Neural progenitor cell (in vitro differentiated cells): ENCODE data around the gene PHETA1. TPM values are rescaled to one million over a fixed set of nuclear protein-coding genes. Genes with fewer than 3 reads are reported as not detected.

ENCODE experiments used
- DNase-seq: peaks from one replicate; pipeline ENCODE4 v3.0.0-alpha.2; 2016; ENCODE audit warnings: low spot score
- H2AFZ ChIP-seq: fragments of 200-600 bp; sonication (generic); replicated peaks from 2 replicates; pipeline ENCODE4 v1.6.1; 2016; ENCODE audit warnings: antibody characterized with exemption
- H3F3A ChIP-seq: fragments of 200-600 bp; sonication (generic); 2 replicates; pipeline ENCODE4 v1.6.1; 2016; ENCODE audit warnings: antibody characterized with exemption, low read depth
- H3K27ac ChIP-seq: fragments of 200-600 bp; sonication (generic); 2 replicates; pipeline ENCODE4 v1.5.1; 2016; ENCODE audit warnings: mild to moderate bottlenecking
- H3K27me3 ChIP-seq: fragments of 200-600 bp; sonication (generic); 2 replicates; pipeline ENCODE4 v1.6.1; 2016; ENCODE audit warnings: mild to moderate bottlenecking, moderate library complexity
- H3K36me3 ChIP-seq: fragments of 200-600 bp; sonication (generic); 2 replicates; pipeline ENCODE4 v1.5.1; 2016
- H3K4me1 ChIP-seq: fragments of 200-600 bp; sonication (generic); 2 replicates; pipeline ENCODE4 v1.6.1; 2016; ENCODE audit warnings: mixed run types
- H3K4me2 ChIP-seq: fragments of 200-600 bp; sonication (generic); 2 replicates; pipeline ENCODE4 v1.6.1; 2016
- H3K4me3 ChIP-seq: fragments of 200-600 bp; sonication (generic); 2 replicates; pipeline ENCODE4 v1.5.1; 2016
- H3K79me2 ChIP-seq: fragments of 200-600 bp; sonication (generic); 2 replicates; pipeline ENCODE4 v1.6.1; 2016; ENCODE audit warnings: low read depth
- H3K9ac ChIP-seq: fragments of 200-600 bp; sonication (generic); 2 replicates; pipeline ENCODE4 v1.6.1; 2016
- H3K9me3 ChIP-seq: fragments of 200-600 bp; sonication (generic); 2 replicates; pipeline ENCODE4 v1.5.1; 2016; ENCODE audit warnings: low read depth
- H4K20me1 ChIP-seq: fragments of 200-600 bp; sonication (generic); 2 replicates; pipeline ENCODE4 v1.6.1; 2016; ENCODE audit warnings: low read depth
- H3K27ac Mint-ChIP-seq: 3 replicates; pipeline ENCODE4 v1.8.0; 2021; ENCODE audit warnings: mixed read lengths
- H3K27me3 Mint-ChIP-seq: 2 replicates; pipeline ENCODE4 v1.8.0; 2022; ENCODE audit warnings: low read depth, mild to moderate bottlenecking, inconsistent platforms, moderate library complexity, mixed read lengths; ENCODE audit not compliant: insufficient read depth
- H3K36me3 Mint-ChIP-seq: 3 replicates; pipeline ENCODE4 v1.8.0; 2021; ENCODE audit warnings: mixed read lengths
- H3K4me1 Mint-ChIP-seq: 3 replicates; pipeline ENCODE4 v1.8.0; 2021; ENCODE audit warnings: mixed read lengths
- H3K4me3 Mint-ChIP-seq: 3 replicates; pipeline ENCODE4 v1.8.0; 2021; ENCODE audit warnings: mild to moderate bottlenecking, moderate library complexity, mixed read lengths
- H3K9me3 Mint-ChIP-seq: 3 replicates; pipeline ENCODE4 v1.8.0; 2020; ENCODE audit warnings: mixed read lengths
- CTCF ChIP-seq: fragments of 200-600 bp; sonication (generic); IDR thresholded peaks from 2 replicates; pipeline ENCODE4 v1.5.1; 2017; ENCODE audit warnings: antibody characterized with exemption, mild to moderate bottlenecking
- EZH2 ChIP-seq: fragments of 200-600 bp; sonication (generic); IDR thresholded peaks from 2 replicates; pipeline ENCODE4 v1.6.1; 2017; ENCODE audit warnings: antibody characterized with exemption, mild to moderate bottlenecking, moderate library complexity
- EZH2phosphoT487 ChIP-seq: fragments of 200-600 bp; sonication (generic); IDR thresholded peaks from 2 replicates; pipeline ENCODE4 v1.6.1; 2017; ENCODE audit warnings: antibody characterized with exemption
- total RNA-seq: library from RNA; depleted of rRNA; stranded (reverse); fragments of >200 nt; gene quantifications from 2 replicates; pipeline ENCODE4 v1.2.3, GENCODE V29; 2015; ENCODE audit warnings: low replicate concordance

The PHETA1 gene
- total RNA-seq, 1 donor from 2014 or later, result 1.5 TPM

- no peak overlapping the region for H3K4me3 ChIP-seq
- no peaks in the 10 kb centered on the region for H3K27me3 ChIP-seq
- no peak overlapping the region for H3K9ac ChIP-seq
- H3K4me2 ChIP-seq, result no peak overlapping the region
- no peak overlapping the region for H2AFZ ChIP-seq
- H4K20me1 ChIP-seq, result no peaks in the 10 kb centered on the region
- Mint-ChIP-seq H3K4me3 (peak overlapping the region; percentile 11), H3K4me1 (peaks cover 16% of the 10 kb centered on the region), H3K27me3 (peaks cover 5% of the 10 kb centered on the region), H3K27ac (no peak overlapping the region), H3K36me3 (no peaks in the 10 kb centered on the region), H3K9me3 (no peaks in the 10 kb centered on the region)
- no peaks in the 10 kb centered on the region for H3K79me2 ChIP-seq
- no peaks in the 10 kb centered on the region for H3K36me3 ChIP-seq
- no peaks in the 10 kb centered on the region for H3K9me3 ChIP-seq
- no peak for TF ChIP-seq CTCF
- no peak for TF ChIP-seq EZH2phosphoT487
- TF ChIP-seq EZH2, result no peak
- DNase-seq, result peak; percentile 50
- no peak overlapping the region for H3K27ac ChIP-seq
- H3K4me1 ChIP-seq, result no peaks in the 10 kb centered on the region
- peaks cover 5% of the 10 kb centered on the region for H3F3A ChIP-seq
Measured at GRCh38 chr12:111387747-111388323, 18.9 kb upstream of the PHETA1 start.

- no peak for DNase-seq
- no peak overlapping the region for H3K4me3 ChIP-seq
- Mint-ChIP-seq H3K27me3 (peaks cover 5% of the 10 kb centered on the region), H3K4me1 (peaks cover 16% of the 10 kb centered on the region), H3K4me3 (no peak overlapping the region), H3K9me3 (no peaks in the 10 kb centered on the region), H3K36me3 (no peaks in the 10 kb centered on the region), H3K27ac (no peak overlapping the region)
- no peaks in the 10 kb centered on the region for H3K79me2 ChIP-seq
- H3K4me2 ChIP-seq, result no peak overlapping the region
- H3K9ac ChIP-seq, result no peak overlapping the region
- no peak overlapping the region for H2AFZ ChIP-seq
- TF ChIP-seq EZH2phosphoT487 (no peak), EZH2 (no peak), CTCF (no peak)
- no peaks in the 10 kb centered on the region for H4K20me1 ChIP-seq
- peaks cover 5% of the 10 kb centered on the region for H3F3A ChIP-seq
- no peaks in the 10 kb centered on the region for H3K27me3 ChIP-seq
- no peak overlapping the region for H3K27ac ChIP-seq
- no peaks in the 10 kb centered on the region for H3K9me3 ChIP-seq
- H3K4me1 ChIP-seq, result no peaks in the 10 kb centered on the region
- no peaks in the 10 kb centered on the region for H3K36me3 ChIP-seq
Measured at GRCh38 chr12:111386885-111387284, 18.0 kb upstream of the PHETA1 start.

- H3K36me3 ChIP-seq, result no peaks in the 10 kb centered on the region
- H3K79me2 ChIP-seq, result no peaks in the 10 kb centered on the region
- H4K20me1 ChIP-seq, result no peaks in the 10 kb centered on the region
- Mint-ChIP-seq H3K36me3 (no peaks in the 10 kb centered on the region), H3K27ac (no peak overlapping the region), H3K27me3 (peaks cover 5% of the 10 kb centered on the region), H3K9me3 (no peaks in the 10 kb centered on the region), H3K4me1 (peaks cover 16% of the 10 kb centered on the region), H3K4me3 (no peak overlapping the region)
- DNase-seq, result no peak
- peaks cover 5% of the 10 kb centered on the region for H3F3A ChIP-seq
- TF ChIP-seq EZH2 (no peak), EZH2phosphoT487 (no peak), CTCF (no peak)
- no peaks in the 10 kb centered on the region for H3K9me3 ChIP-seq
- H3K27ac ChIP-seq, result no peak overlapping the region
- no peak overlapping the region for H3K4me3 ChIP-seq
- H3K4me1 ChIP-seq, result no peaks in the 10 kb centered on the region
- H2AFZ ChIP-seq, result no peak overlapping the region
- no peak overlapping the region for H3K4me2 ChIP-seq
- no peaks in the 10 kb centered on the region for H3K27me3 ChIP-seq
- H3K9ac ChIP-seq, result no peak overlapping the region
Measured at GRCh38 chr12:111384596-111384995, 15.7 kb upstream of the PHETA1 start.
